Activated CD8-positive, alpha-beta T cell treated with anti-CD3 and anti-CD28 coated beads, Interleukin-2, amount 10 ng/mL, durations not matched to agents 7 days and 5 days (primary cell): ENCODE data around the gene PTPN20. TPM values are rescaled to one million over a fixed set of nuclear protein-coding genes. Genes with fewer than 3 reads are reported as not detected.

Source experiments
- ATAC-seq: fragments of 150-1000 bp; cut with Tn5 transposase; one replicate; pipeline ENCODE4 v1.10.0; 2021; ENCODE audit warnings: moderate library complexity
- CTCF ChIA-PET: fragments of 350-600 bp; sonication (Branson Sonifier 250); formaldehyde crosslinking; loops from one replicate; lab custom pipeline; 2021; ENCODE audit warnings: antibody characterized with exemption; lab: Charles Lee
- POLR2A ChIA-PET: fragments of 350-600 bp; sonication (Branson Sonifier 250); formaldehyde crosslinking; loops from one replicate; lab custom pipeline; 2021; ENCODE audit warnings: antibody characterized with exemption; lab: Charles Lee
- DNase-seq: peaks from one replicate; pipeline ENCODE4 v3.0.0-alpha.2; 2020
- H3K27ac Mint-ChIP-seq: one replicate; pipeline ENCODE4 v1.8.0; 2021; ENCODE audit warnings: mild to moderate bottlenecking, mixed read lengths
- H3K27me3 Mint-ChIP-seq: one replicate; pipeline ENCODE4 v1.8.0; 2021; ENCODE audit warnings: low read depth, mixed read lengths
- H3K36me3 Mint-ChIP-seq: one replicate; pipeline ENCODE4 v1.8.0; 2021; ENCODE audit warnings: low read depth, mixed read lengths
- H3K4me1 Mint-ChIP-seq: one replicate; pipeline ENCODE4 v1.8.0; 2021; ENCODE audit warnings: low read depth, mixed read lengths
- H3K4me3 Mint-ChIP-seq: one replicate; pipeline ENCODE4 v1.8.0; 2021; ENCODE audit warnings: mild to moderate bottlenecking, mixed read lengths
- H3K9me3 Mint-ChIP-seq: one replicate; pipeline ENCODE4 v1.8.0; 2022; ENCODE audit warnings: mixed read lengths; ENCODE audit not compliant: insufficient read depth
- total RNA-seq, 2 experiments: library from RNA; stranded (reverse); gene quantifications; one replicate each; pipeline ENCODE4 v1.2.3, GENCODE V29; 2021

PTPN20 gene
- total RNA-seq, 2 experiments from 2014 or later: not detected

- DNase-seq (no peak), ATAC-seq (peak; percentile 33)
- no peaks in the 10 kb centered on the region for H3K9me3 Mint-ChIP-seq
- ChIA-PET POLR2A (no interaction called here), CTCF (interaction anchor here (1.0 to 1.3 kb wide), 2 partner anchors 8 to 272 kb away, joined by 5 to 7 read pairs; no protein-coding TSS in a partner anchor)
- no peak overlapping the region for H3K4me3 Mint-ChIP-seq
- H3K36me3 Mint-ChIP-seq: no peaks in the 10 kb centered on the region
- no peaks in the 10 kb centered on the region for H3K27me3 Mint-ChIP-seq
- no peaks in the 10 kb centered on the region for H3K4me1 Mint-ChIP-seq
- H3K27ac Mint-ChIP-seq: no peak overlapping the region
Measured at GRCh38 chr10:47039562-47039913, 128.3 kb downstream of the PTPN20 start.

GRCh38 chr10:47040041-47040491, 128.8 kb downstream of the PTPN20 start:
- Mint-ChIP-seq H3K4me3 (no peak overlapping the region), H3K9me3 (no peaks in the 10 kb centered on the region), H3K4me1 (no peaks in the 10 kb centered on the region), H3K27me3 (no peaks in the 10 kb centered on the region), H3K27ac (no peak overlapping the region), H3K36me3 (no peaks in the 10 kb centered on the region)
- ChIA-PET POLR2A (no interaction called here), CTCF (interaction anchor here (0.7 to 1.7 kb wide), 3 partner anchors 8 to 272 kb away, joined by 3 to 5 read pairs (median 4); no protein-coding TSS in a partner anchor)
- DNase-seq: no peak
- ATAC-seq: no peak

GRCh38 chr10:47040681-47041080, 129.5 kb downstream of the PTPN20 start:
- ChIA-PET POLR2A (no interaction called here), CTCF (interaction anchor here (0.7 to 1.7 kb wide), 2 partner anchors 16 to 272 kb away, joined by 3 to 4 read pairs; no protein-coding TSS in a partner anchor)
- ATAC-seq: no peak
- DNase-seq: no peak
- Mint-ChIP-seq H3K4me1 (no peaks in the 10 kb centered on the region), H3K27ac (no peak overlapping the region), H3K27me3 (no peaks in the 10 kb centered on the region), H3K36me3 (no peaks in the 10 kb centered on the region), H3K9me3 (no peaks in the 10 kb centered on the region), H3K4me3 (no peak overlapping the region)

GRCh38 chr10:47041396-47042198, 130.4 kb downstream of the PTPN20 start:
- ChIA-PET POLR2A (no interaction called here), CTCF (interaction anchor here (1.7 kb wide), 1 partner anchor 17 kb away, joined by 4 read pairs; no protein-coding TSS in a partner anchor)
- Mint-ChIP-seq H3K36me3 (no peaks in the 10 kb centered on the region), H3K27ac (no peak overlapping the region), H3K9me3 (no peaks in the 10 kb centered on the region), H3K4me1 (no peaks in the 10 kb centered on the region), H3K27me3 (no peaks in the 10 kb centered on the region), H3K4me3 (no peak overlapping the region)
- DNase-seq (no peak), ATAC-seq (no peak)

- H3K9me3 Mint-ChIP-seq: no peaks in the 10 kb centered on the region
- POLR2A ChIA-PET: no interaction called here
Measured at GRCh38 chr10:47042199-47042473, 130.9 kb downstream of the PTPN20 start.

GRCh38 chr10:47042780-47043750, 131.8 kb downstream of the PTPN20 start:
- Mint-ChIP-seq H3K4me1 (peaks cover 5% of the 10 kb centered on the region), H3K36me3 (no peaks in the 10 kb centered on the region), H3K27me3 (no peaks in the 10 kb centered on the region), H3K27ac (no peak overlapping the region), H3K9me3 (no peaks in the 10 kb centered on the region), H3K4me3 (no peak overlapping the region)
- DNase-seq (no peak), ATAC-seq (no peak)
- CTCF ChIA-PET: no interaction called here
- POLR2A ChIA-PET: no interaction called here

More at GRCh38 chr10:47042199-47042473, 130.9 kb downstream of the PTPN20 start:
- Mint-ChIP-seq H3K36me3 (no peaks in the 10 kb centered on the region), H3K4me3 (no peak overlapping the region), H3K27me3 (no peaks in the 10 kb centered on the region), H3K27ac (no peak overlapping the region), H3K4me1 (no peaks in the 10 kb centered on the region)
- DNase-seq (no peak), ATAC-seq (no peak)
- CTCF ChIA-PET: no interaction called here

- no peaks in the 10 kb centered on the region for H3K27me3 Mint-ChIP-seq
- ATAC-seq: no peak
- H3K9me3 Mint-ChIP-seq: no peaks in the 10 kb centered on the region
- DNase-seq: no peak
- H3K27ac Mint-ChIP-seq: no peak overlapping the region
- POLR2A ChIA-PET: no interaction called here
- H3K4me1 Mint-ChIP-seq: peaks cover 13% of the 10 kb centered on the region
- no peak overlapping the region for H3K4me3 Mint-ChIP-seq
- H3K36me3 Mint-ChIP-seq: no peaks in the 10 kb centered on the region
- CTCF ChIA-PET: interaction anchor here (1.5 kb wide), 1 partner anchor 19 kb away, joined by 7 read pairs; no protein-coding TSS in a partner anchor
Measured at GRCh38 chr10:47043928-47044538, 132.8 kb downstream of the PTPN20 start.

- ATAC-seq (no peak), DNase-seq (no peak)
- Mint-ChIP-seq H3K4me3 (no peak overlapping the region), H3K27me3 (no peaks in the 10 kb centered on the region), H3K36me3 (no peaks in the 10 kb centered on the region), H3K9me3 (no peaks in the 10 kb centered on the region), H3K27ac (no peak overlapping the region), H3K4me1 (peaks cover 13% of the 10 kb centered on the region)
- ChIA-PET CTCF (interaction anchor here (1.5 to 5.3 kb wide), 2 partner anchors 20 to 267 kb away, joined by 7 to 238 read pairs; no protein-coding TSS in a partner anchor), POLR2A (no interaction called here)
Measured at GRCh38 chr10:47044741-47045140, 133.5 kb downstream of the PTPN20 start.

- Mint-ChIP-seq H3K4me3 (no peak overlapping the region), H3K27ac (no peak overlapping the region), H3K9me3 (no peaks in the 10 kb centered on the region), H3K4me1 (peaks cover 13% of the 10 kb centered on the region), H3K36me3 (no peaks in the 10 kb centered on the region), H3K27me3 (no peaks in the 10 kb centered on the region)
- CTCF ChIA-PET: interaction anchor here (1.5 to 5.3 kb wide), 2 partner anchors 21 to 266 kb away, joined by 7 to 238 read pairs; no protein-coding TSS in a partner anchor
- DNase-seq (no peak), ATAC-seq (no peak)
- POLR2A ChIA-PET: no interaction called here
Measured at GRCh38 chr10:47045331-47045861, 134.2 kb downstream of the PTPN20 start.

- Mint-ChIP-seq H3K4me1 (peaks cover 13% of the 10 kb centered on the region), H3K4me3 (no peak overlapping the region), H3K27ac (no peak overlapping the region), H3K36me3 (no peaks in the 10 kb centered on the region), H3K27me3 (no peaks in the 10 kb centered on the region), H3K9me3 (no peaks in the 10 kb centered on the region)
- POLR2A ChIA-PET: no interaction called here
- ATAC-seq (no peak), DNase-seq (no peak)
- CTCF ChIA-PET: interaction anchor here (1.1 to 5.3 kb wide), 3 partner anchors 205 to 278 kb away, joined by 4 to 238 read pairs (median 8); no protein-coding TSS in a partner anchor
Measured at GRCh38 chr10:47046321-47047126, 135.3 kb downstream of the PTPN20 start.
